Measurements from ENCODE around the gene ANKRD11. TPM values are rescaled to one million over a fixed set of nuclear protein-coding genes. Genes with fewer than 3 reads are reported as not detected.

The ANKRD11 gene
- total RNA-seq, 4 donors from 2014 or later: 49.8 to 114 (median 82.2) TPM

- ATAC-seq (ENCODE audit: low FRiP score): no peak
- no peak for DNase-seq (ENCODE audit: low spot score)
- TF ChIP-seq, protein P1, sequence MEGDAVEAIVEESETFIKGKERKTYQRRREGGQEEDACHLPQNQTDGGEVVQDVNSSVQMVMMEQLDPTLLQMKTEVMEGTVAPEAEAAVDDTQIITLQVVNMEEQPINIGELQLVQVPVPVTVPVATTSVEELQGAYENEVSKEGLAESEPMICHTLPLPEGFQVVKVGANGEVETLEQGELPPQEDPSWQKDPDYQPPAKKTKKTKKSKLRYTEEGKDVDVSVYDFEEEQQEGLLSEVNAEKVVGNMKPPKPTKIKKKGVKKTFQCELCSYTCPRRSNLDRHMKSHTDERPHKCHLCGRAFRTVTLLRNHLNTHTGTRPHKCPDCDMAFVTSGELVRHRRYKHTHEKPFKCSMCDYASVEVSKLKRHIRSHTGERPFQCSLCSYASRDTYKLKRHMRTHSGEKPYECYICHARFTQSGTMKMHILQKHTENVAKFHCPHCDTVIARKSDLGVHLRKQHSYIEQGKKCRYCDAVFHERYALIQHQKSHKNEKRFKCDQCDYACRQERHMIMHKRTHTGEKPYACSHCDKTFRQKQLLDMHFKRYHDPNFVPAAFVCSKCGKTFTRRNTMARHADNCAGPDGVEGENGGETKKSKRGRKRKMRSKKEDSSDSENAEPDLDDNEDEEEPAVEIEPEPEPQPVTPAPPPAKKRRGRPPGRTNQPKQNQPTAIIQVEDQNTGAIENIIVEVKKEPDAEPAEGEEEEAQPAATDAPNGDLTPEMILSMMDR (IDR thresholded peaks at IDR 0.05): no peak
These were observed 41.6 kb upstream of the ANKRD11 start for GRCh38 chr16:89531821-89532526.

DNA sequence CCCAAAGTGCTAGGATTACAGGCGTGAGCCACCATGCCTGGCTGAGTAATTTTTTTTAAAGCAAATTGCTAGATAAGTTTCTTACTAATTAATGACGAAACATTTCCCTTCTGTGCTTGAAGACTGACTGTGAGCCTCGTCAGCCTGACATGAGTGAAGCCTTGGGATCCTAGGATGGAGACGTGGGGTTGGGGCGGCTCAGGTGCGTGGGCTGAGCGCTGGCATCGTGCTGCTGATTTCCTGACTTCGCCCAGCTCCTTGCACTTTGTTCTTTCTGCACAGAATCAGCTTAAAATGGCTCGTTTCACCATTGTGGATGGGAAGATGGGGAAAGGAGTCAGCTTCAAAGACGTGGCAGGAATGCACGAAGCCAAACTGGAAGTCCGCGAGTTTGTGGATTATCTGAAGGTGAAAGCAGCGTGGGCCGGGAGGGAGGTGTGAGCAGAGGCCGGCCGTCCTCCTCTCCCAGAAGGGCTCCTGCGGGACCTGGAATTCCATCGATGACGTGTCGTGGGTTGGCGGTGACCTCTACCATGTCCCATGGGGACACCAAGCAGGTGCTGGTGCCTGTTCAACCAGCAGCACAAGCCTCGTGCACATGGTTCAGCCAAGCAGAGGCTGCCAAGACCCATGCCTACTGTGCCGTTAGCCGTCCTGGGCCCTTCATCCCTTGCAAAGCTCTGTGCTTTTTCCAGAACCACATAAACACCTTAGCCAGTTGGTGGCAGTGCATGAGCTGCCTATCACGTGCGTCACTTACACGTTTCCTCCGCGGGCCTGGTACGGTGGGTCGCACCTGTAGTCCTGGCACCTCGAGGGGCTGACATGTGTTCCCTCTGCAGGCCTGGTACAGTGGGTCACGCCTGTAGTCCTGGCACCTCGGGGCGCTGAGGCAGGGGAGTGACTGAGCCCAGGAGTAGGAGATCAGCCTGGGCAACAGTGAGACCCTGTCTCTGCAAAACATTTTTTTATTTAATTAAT lies 40.3 kb upstream of the ANKRD11 start:
- TF ChIP-seq, protein P1 (IDR thresholded peaks at IDR 0.05): no peak
- ATAC-seq (ENCODE audit: low FRiP score) (no peak), DNase-seq (ENCODE audit: low spot score) (no peak)

GRCh38 chr16:89529097-89529496 lies 38.7 kb upstream of the ANKRD11 start:
- no peak for ATAC-seq (ENCODE audit: low FRiP score)
- no peak for DNase-seq (ENCODE audit: low spot score)
- TF ChIP-seq, protein P1 (IDR thresholded peaks at IDR 0.05): no peak

GRCh38 chr16:89525146-89525913 lies 35.0 kb upstream of the ANKRD11 start:
- TF ChIP-seq, protein P1 (IDR thresholded peaks at IDR 0.05): no peak
- ATAC-seq (ENCODE audit: low FRiP score): no peak
- DNase-seq (ENCODE audit: low spot score): no peak

DNA sequence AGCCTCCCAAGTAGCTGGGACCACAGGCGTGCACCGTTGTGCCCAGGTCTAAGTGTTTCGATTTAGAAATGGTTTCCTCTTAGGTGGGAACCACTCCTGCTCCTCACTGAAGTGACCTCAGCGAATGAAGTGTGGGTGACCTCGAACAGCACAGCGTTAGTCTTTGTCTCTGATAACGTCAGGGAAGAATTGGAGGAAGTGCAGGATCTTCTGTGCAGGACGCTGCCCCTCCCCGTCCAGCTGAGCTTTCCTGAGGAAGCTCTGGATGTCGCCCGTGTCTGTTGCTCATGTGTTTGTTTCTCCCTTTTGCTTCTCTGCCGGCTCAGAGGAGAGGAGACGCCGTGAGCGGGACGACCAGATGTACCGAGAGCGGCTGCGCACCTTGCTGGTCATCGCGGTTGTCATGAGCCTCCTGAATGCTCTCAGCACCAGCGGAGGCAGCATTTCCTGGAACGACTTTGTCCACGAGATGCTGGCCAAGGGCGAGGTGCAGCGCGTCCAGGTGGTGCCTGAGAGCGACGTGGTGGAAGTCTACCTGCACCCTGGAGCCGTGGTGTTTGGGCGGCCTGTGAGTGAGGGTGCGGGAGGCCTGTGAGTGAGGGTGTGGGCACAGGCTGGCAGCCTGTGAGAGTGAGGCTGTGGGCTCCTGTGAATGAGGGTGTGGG lies 33.5 kb upstream of the ANKRD11 start:
- DNase-seq (ENCODE audit: low spot score): no peak
- ATAC-seq (ENCODE audit: low FRiP score): no peak
- TF ChIP-seq, protein P1 (IDR thresholded peaks at IDR 0.05): no peak

DNA sequence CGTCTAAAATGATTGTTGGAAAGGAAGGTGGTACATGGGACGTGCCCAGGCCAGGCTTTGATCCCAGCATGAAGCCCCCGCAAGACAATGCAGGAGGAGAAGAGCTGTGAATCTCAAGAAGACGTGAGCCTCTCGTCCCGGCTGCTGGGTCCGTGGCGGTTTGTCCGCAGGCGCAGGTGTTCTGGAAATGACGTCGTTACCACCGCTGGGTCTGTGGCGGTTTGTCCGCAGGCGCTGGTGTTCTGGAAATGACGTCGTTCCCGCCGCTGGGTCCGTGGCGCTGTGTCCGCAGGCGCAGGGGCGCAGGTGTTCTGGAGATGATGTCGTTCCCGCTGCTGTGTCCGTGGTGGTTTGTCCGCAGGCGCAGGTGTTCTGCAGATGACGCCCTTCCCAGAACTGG lies 31.9 kb upstream of the ANKRD11 start:
- no peak for DNase-seq (ENCODE audit: low spot score)
- TF ChIP-seq, protein P1 (IDR thresholded peaks at IDR 0.05): no peak
- no peak for ATAC-seq (ENCODE audit: low FRiP score)
